ENCODE results near the gene AQP12A.
"Not testable (repeated sequence)": the region's sequence is repeated elsewhere in the genome, so short reads cannot be mapped to it uniquely, and the experiment has no call there.

DNA sequence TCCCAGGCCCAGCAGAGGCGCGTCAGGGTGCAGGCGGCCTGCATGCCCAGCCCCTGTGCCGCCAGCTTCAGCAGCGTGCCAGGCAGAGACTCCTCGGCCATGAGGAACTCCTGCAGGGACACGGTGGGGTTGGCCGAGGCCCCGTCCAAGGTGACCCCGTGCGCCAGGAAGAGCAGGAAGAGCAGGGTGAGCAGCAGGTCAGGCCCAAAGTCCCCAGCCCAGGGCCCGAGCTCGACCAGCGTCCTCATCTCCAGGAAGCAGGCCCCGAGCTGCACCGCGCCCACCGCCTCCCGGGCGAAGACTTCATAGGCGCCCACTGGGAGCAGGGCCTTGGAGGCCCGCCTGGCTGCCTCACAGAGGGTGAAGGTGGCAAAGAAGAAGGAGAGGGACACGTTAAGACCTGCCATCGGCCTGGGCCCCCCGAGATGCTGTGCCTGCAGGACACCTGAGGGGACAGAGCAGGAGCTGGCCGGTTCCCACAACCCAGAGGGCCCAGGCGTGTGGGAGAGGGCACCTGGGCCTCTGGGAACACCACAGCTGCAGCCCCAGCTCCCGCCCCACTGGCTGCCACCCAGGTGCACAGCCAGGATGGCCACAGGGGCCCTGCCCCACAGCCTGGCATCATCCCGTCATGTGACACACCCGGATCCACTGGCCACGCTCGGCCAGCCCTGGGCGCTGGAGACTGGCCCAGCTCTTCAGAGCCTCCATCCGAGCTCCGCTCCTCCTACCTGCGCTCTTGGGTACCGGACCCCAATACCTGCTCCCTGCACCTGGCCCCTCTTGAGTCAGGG is 9.0 kb upstream of the AQP12A start, which contains the start of gene AQP12B:
- TF ChIP-seq, protein P1, sequence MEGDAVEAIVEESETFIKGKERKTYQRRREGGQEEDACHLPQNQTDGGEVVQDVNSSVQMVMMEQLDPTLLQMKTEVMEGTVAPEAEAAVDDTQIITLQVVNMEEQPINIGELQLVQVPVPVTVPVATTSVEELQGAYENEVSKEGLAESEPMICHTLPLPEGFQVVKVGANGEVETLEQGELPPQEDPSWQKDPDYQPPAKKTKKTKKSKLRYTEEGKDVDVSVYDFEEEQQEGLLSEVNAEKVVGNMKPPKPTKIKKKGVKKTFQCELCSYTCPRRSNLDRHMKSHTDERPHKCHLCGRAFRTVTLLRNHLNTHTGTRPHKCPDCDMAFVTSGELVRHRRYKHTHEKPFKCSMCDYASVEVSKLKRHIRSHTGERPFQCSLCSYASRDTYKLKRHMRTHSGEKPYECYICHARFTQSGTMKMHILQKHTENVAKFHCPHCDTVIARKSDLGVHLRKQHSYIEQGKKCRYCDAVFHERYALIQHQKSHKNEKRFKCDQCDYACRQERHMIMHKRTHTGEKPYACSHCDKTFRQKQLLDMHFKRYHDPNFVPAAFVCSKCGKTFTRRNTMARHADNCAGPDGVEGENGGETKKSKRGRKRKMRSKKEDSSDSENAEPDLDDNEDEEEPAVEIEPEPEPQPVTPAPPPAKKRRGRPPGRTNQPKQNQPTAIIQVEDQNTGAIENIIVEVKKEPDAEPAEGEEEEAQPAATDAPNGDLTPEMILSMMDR (IDR thresholded peaks at IDR 0.05), result not testable (repeated sequence)
- not testable (repeated sequence) for TF ChIP-seq POLR2AphosphoS5, POLR2A, EP300 (IDR thresholded peaks at IDR 0.05)

All from stomach (tissue), 4 donors.